Hematopoietic multipotent progenitor cell treated with erythropoietin and hydrocortisone succinate and interleukin-3 and kit ligand, for 4 days (in vitro differentiated cells): ENCODE data around the gene RNF223.
"Not testable (repeated sequence)": the region's sequence is repeated elsewhere in the genome, so short reads cannot be mapped to it uniquely, and the experiment has no call there.

Source experiments
- DNase-seq: peaks from one replicate; pipeline ENCODE4 v3.0.0-alpha.2; 2015

Gene RNF223

GRCh38 chr1:1058088-1058905 is 15.8 kb downstream of the RNF223 start:
- no peak for DNase-seq

GRCh38 chr1:1057769-1058087 is 16.4 kb downstream of the RNF223 start:
- not testable (repeated sequence) for DNase-seq

- no peak for DNase-seq
Observed at GRCh38 chr1:1055841-1056736, 18.0 kb downstream of the RNF223 start.

- no peak for DNase-seq
Observed at GRCh38 chr1:1054971-1055370, 19.1 kb downstream of the RNF223 start.

GRCh38 chr1:1054099-1054700 is 19.9 kb downstream of the RNF223 start:
- no peak for DNase-seq

- DNase-seq = no peak
Observed at GRCh38 chr1:1053682-1054081, 20.4 kb downstream of the RNF223 start.

- no peak for DNase-seq
Observed at GRCh38 chr1:1053022-1053421, 21.1 kb downstream of the RNF223 start.

- no peak for DNase-seq
Observed at GRCh38 chr1:1052003-1052840, 21.9 kb downstream of the RNF223 start.

GRCh38 chr1:1051127-1051810 is 22.8 kb downstream of the RNF223 start:
- no peak for DNase-seq

- no peak for DNase-seq
Observed at GRCh38 chr1:1050577-1051052, 23.5 kb downstream of the RNF223 start.

- DNase-seq = no peak
Observed at GRCh38 chr1:1049318-1050165, 24.6 kb downstream of the RNF223 start.

- no peak for DNase-seq
Observed at GRCh38 chr1:1048765-1049164, 25.3 kb downstream of the RNF223 start.

- no peak for DNase-seq
Observed at GRCh38 chr1:1047963-1048362, 26.1 kb downstream of the RNF223 start.

- DNase-seq = no peak
Observed at GRCh38 chr1:1047407-1047806, 26.7 kb downstream of the RNF223 start.

- no peak for DNase-seq
Observed at GRCh38 chr1:1046767-1047166, 27.3 kb downstream of the RNF223 start.

GRCh38 chr1:1046243-1046642 is 27.9 kb downstream of the RNF223 start:
- DNase-seq = no peak

- no peak for DNase-seq
Observed at GRCh38 chr1:1045129-1045528, 29.0 kb downstream of the RNF223 start.

GRCh38 chr1:1044455-1045078 is 29.5 kb downstream of the RNF223 start:
- DNase-seq = no peak

GRCh38 chr1:1043921-1044320 is 30.2 kb downstream of the RNF223 start:
- DNase-seq = no peak

- no peak for DNase-seq
Observed at GRCh38 chr1:1043411-1043810, 30.7 kb downstream of the RNF223 start.

- no peak for DNase-seq
Observed at GRCh38 chr1:1042835-1043234, 31.3 kb downstream of the RNF223 start.
